ENCODE measurements around the gene CENPX.

Gene CENPX

GRCh38 chr17:82005701-82006348 is 16.9 kb downstream of the CENPX start:
- TF ChIP-seq REST (IDR thresholded peaks at IDR 0.05; ENCODE audit: low read depth) = no peak
- TF ChIP-seq EGR1 (IDR thresholded peaks at IDR 0.05) = no peak
- TF ChIP-seq RAD21 (IDR thresholded peaks at IDR 0.05; ENCODE audit: low read depth) = no peak

GRCh38 chr17:82004517-82005455 is 17.9 kb downstream of the CENPX start:
- TF ChIP-seq TEAD4 (IDR thresholded peaks at IDR 0.05) (no peak), EP300 (IDR thresholded peaks at IDR 0.05; ENCODE audit: borderline replicate concordance) (no peak), RAD21 (IDR thresholded peaks at IDR 0.05; ENCODE audit: low read depth) (no peak), USF1 (IDR thresholded peaks at IDR 0.05) (no peak), REST (IDR thresholded peaks at IDR 0.05; ENCODE audit: low read depth) (no peak), TAF1 (IDR thresholded peaks at IDR 0.05; ENCODE audit: low read depth) (no peak)
- TF ChIP-seq, protein P1, sequence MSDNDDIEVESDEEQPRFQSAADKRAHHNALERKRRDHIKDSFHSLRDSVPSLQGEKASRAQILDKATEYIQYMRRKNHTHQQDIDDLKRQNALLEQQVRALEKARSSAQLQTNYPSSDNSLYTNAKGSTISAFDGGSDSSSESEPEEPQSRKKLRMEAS (IDR thresholded peaks at IDR 0.05) = no peak

GRCh38 chr17:82003411-82004381 is 19.0 kb downstream of the CENPX start:
- TF ChIP-seq FOXM1 (IDR thresholded peaks at IDR 0.05; ENCODE audit: borderline replicate concordance, low read depth) = no peak
- TF ChIP-seq TCF12 (IDR thresholded peaks at IDR 0.05; ENCODE audit: low read depth) = peak; percentile 84
- no peak; the same call in 1 of the 2 replicates for TF ChIP-seq TEAD4 (IDR thresholded peaks at IDR 0.05)
- peak; percentile 26; the same call in 1 of the 2 replicates for TF ChIP-seq EP300 (IDR thresholded peaks at IDR 0.05; ENCODE audit: borderline replicate concordance)
- peak; percentile 77 for TF ChIP-seq USF1 (IDR thresholded peaks at IDR 0.05)
- TF ChIP-seq REST (IDR thresholded peaks at IDR 0.05; ENCODE audit: low read depth) = 0 out of 2 replicates have a peak, but pooled peaks have one; percentile 35
- 0 out of 2 replicates have a peak, but pooled peaks have one; percentile 41 for TF ChIP-seq YY1 (IDR thresholded peaks at IDR 0.05; ENCODE audit: low read depth)
- 0 out of 2 replicates have a peak, but pooled peaks have one; percentile 30 for TF ChIP-seq TAF1 (IDR thresholded peaks at IDR 0.05; ENCODE audit: low read depth)
- TF ChIP-seq NFIC (IDR thresholded peaks at IDR 0.05) = peak; percentile 79
- TF ChIP-seq, protein P1 (IDR thresholded peaks at IDR 0.05) = peak; percentile 99
- TF ChIP-seq EGR1 (IDR thresholded peaks at IDR 0.05) = peak; percentile 92
- no peak for TF ChIP-seq CEBPB (IDR thresholded peaks at IDR 0.05)
